K562 treated with DMSO at 1 percent for 12 hours (cell line): ENCODE data around the gene ODC1. TPM values are rescaled to one million over a fixed set of nuclear protein-coding genes. Genes with fewer than 3 reads are reported as not detected.

Source experiments
- total RNA-seq: library from RNA; unstranded; fragments of 300-600 nt; gene quantifications from 2 replicates; pipeline ENCODE4 v1.2.3, GENCODE V29; 2022; ENCODE audit not compliant: insufficient read depth

ODC1 gene
- 52.9 and 67.7 TPM in 2 replicates for total RNA-seq

DNA sequence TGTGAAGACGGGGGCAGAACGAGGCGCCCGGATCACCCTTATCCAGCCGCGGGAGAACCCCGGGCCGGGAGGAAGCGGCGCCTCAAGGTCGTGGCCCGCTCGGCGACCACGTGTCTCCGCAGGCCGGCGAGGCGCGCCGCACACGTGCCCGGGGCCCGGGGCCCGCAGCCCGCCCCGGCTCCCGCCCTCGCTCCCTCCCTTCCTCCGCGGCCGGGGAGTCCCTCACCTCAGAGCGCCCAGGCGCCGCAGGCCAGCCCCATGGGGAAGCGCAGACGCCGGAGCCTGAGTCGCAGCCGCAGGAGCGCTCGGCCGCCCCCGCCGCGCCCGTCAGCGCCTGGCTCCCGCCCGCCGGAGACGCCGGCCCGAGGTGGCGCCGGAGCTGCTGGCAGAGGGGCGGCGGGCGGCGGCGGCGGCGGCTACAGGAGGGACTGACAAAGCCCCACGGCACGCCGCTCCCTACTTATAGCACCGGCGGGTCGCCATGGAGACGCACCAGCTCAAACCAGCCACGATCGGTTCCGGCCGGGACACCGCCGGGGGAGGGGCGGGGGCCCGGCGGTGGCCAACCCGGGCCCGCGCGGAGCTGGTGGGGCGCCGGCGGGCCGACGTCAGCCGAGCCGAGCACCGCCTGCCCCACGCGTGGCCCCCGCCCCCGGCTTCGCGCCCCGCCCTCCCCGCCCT is at the start of gene ODC1:
ODC1 (minus strand) TSS at position 433 of the 681 bp plus-strand sequence. CDS start 3,295 bp downstream, outside the sequence.

Other genes with a start within 250 kb of the ODC1 start
- gene HPCAL1, start 145.4 kb downstream of the ODC1 start, total RNA-seq: 141 and 157 TPM in 2 replicates
- gene NOL10, start 241.6 kb upstream of the ODC1 start, total RNA-seq: 6.6 and 15.7 TPM in 2 replicates